ENCODE results near the gene FOXE1.

FOXE1 gene

DNA sequence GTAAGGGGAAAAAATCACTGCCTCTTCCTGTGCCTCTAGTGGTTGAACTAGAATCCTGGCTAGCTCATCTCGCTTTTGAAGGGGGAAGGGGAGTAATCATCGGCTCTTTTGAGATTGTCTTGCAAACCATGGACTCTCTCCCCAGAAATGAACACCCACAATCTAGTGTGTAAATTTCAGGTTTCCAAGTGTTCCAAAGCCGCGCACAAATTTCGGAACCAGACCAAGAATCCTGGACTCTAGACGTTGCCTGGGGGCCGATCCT lies 4.9 kb upstream of the FOXE1 start:
- H3K4me1 ChIP-seq (ENCODE audit: control insufficient read depth, insufficient read depth, low read length, unreplicated experiment) = peaks cover 6% of the 10 kb centered on the region
- H2AFZ ChIP-seq (ENCODE audit: low read length, unreplicated experiment) = no peak overlapping the region
- H3K79me2 ChIP-seq (ENCODE audit: control insufficient read depth, insufficient read depth, low read length, unreplicated experiment) = no peaks in the 10 kb centered on the region
- no peak overlapping the region for H3K27ac ChIP-seq (ENCODE audit: low read depth, low read length)
- peaks cover 80% of the 10 kb centered on the region for H3K27me3 ChIP-seq (ENCODE audit: insufficient read depth, low read length)
- peak overlapping the region; percentile 50 for H3K4me3 ChIP-seq (ENCODE audit: low read depth, low read length)
- no peaks in the 10 kb centered on the region for H3K36me3 ChIP-seq (ENCODE audit: insufficient read depth, low read length)

GRCh38 chr9:97848480-97849237 lies 4.4 kb upstream of the FOXE1 start:
- H3K36me3 ChIP-seq (ENCODE audit: insufficient read depth, low read length) = no peaks in the 10 kb centered on the region
- H3K79me2 ChIP-seq (ENCODE audit: control insufficient read depth, insufficient read depth, low read length, unreplicated experiment) = no peaks in the 10 kb centered on the region
- peak overlapping the region; percentile 32 for H2AFZ ChIP-seq (ENCODE audit: low read length, unreplicated experiment)
- H3K4me1 ChIP-seq (ENCODE audit: control insufficient read depth, insufficient read depth, low read length, unreplicated experiment) = peaks cover 6% of the 10 kb centered on the region
- H3K4me3 ChIP-seq (ENCODE audit: low read depth, low read length) = peak overlapping the region; percentile 50
- no peak overlapping the region for H3K27ac ChIP-seq (ENCODE audit: low read depth, low read length)
- H3K27me3 ChIP-seq (ENCODE audit: insufficient read depth, low read length) = peaks cover 85% of the 10 kb centered on the region

- Histone ChIP-seq H3K27me3 (ENCODE audit: insufficient read depth, low read length) (peaks cover 97% of the 10 kb centered on the region), H3K4me1 (ENCODE audit: control insufficient read depth, insufficient read depth, low read length, unreplicated experiment) (peaks cover 6% of the 10 kb centered on the region), H3K36me3 (ENCODE audit: insufficient read depth, low read length) (no peaks in the 10 kb centered on the region), H3K79me2 (ENCODE audit: control insufficient read depth, insufficient read depth, low read length, unreplicated experiment) (no peaks in the 10 kb centered on the region), H3K4me3 (ENCODE audit: low read depth, low read length) (no peak overlapping the region), H2AFZ (ENCODE audit: low read length, unreplicated experiment) (no peak overlapping the region), H3K27ac (ENCODE audit: low read depth, low read length) (no peak overlapping the region)
These were observed 3.0 kb upstream of the FOXE1 start for GRCh38 chr9:97849980-97850379.

DNA sequence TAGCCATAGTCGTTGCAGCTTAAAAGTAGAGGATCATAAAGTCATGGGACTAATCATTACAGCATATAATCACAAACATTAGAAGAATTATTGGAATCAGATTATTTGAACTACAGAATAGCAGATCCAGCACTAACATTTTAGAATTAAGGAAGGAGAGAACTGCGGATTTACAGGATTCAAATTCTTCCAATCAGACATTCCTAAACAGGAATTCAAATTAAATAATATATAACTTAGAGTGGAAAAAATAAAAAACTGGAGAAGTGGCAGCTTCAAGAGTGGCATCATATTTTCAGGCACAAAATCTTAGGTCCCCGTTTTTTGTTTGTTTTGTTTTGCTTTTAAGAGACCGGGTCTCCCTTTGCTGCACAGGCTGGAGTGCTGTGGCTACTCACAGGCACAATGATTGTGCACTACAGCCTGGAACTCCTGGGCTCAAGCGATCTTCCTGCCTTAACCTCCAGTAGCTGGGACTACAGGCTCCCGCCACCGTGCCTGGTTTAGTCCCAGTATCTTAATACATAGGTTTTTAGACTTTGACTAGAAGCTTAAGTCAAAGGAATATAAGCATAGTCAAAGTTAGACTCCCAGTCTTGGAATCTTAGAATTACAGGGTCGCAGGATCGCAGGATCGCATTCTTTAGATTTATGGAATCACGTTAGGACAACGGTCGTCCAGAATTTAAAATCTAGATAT lies 2.1 kb upstream of the FOXE1 start:
- Histone ChIP-seq H3K4me3 (ENCODE audit: low read depth, low read length) (peak overlapping the region; percentile 59), H3K36me3 (ENCODE audit: insufficient read depth, low read length) (no peaks in the 10 kb centered on the region), H3K4me1 (ENCODE audit: control insufficient read depth, insufficient read depth, low read length, unreplicated experiment) (peaks cover 6% of the 10 kb centered on the region), H2AFZ (ENCODE audit: low read length, unreplicated experiment) (no peak overlapping the region), H3K27ac (ENCODE audit: low read depth, low read length) (no peak overlapping the region), H3K27me3 (ENCODE audit: insufficient read depth, low read length) (peaks cover 99% of the 10 kb centered on the region), H3K79me2 (ENCODE audit: control insufficient read depth, insufficient read depth, low read length, unreplicated experiment) (no peaks in the 10 kb centered on the region)

DNA sequence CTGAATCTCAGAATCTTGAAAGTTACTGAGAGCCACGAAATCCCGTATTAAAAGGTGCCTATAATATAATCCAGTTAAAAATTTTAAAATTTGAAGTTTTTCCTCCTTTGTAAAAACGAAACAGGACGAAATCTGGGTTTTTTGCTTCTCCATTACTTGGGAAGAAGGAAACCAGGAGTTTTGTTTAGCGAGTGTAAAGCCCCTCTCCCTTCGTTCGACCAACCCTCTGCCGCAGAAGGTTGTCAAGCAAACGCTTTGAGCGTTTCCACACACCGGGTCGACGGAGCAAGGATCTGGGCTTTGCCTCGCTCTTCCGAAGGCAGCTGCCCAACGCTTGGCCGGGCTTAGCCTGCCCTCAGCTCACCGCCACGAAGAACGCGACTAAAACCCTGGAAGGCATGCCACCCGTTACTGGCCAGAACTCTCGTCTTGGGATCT lies 1.6 kb upstream of the FOXE1 start:
- H3K36me3 ChIP-seq (ENCODE audit: insufficient read depth, low read length) = no peaks in the 10 kb centered on the region
- H3K4me3 ChIP-seq (ENCODE audit: low read depth, low read length) = peak overlapping the region; percentile 59
- H2AFZ ChIP-seq (ENCODE audit: low read length, unreplicated experiment) = no peak overlapping the region
- no peak overlapping the region for H3K27ac ChIP-seq (ENCODE audit: low read depth, low read length)
- peaks cover 99% of the 10 kb centered on the region for H3K27me3 ChIP-seq (ENCODE audit: insufficient read depth, low read length)
- peaks cover 6% of the 10 kb centered on the region for H3K4me1 ChIP-seq (ENCODE audit: control insufficient read depth, insufficient read depth, low read length, unreplicated experiment)
- no peaks in the 10 kb centered on the region for H3K79me2 ChIP-seq (ENCODE audit: control insufficient read depth, insufficient read depth, low read length, unreplicated experiment)

DNA sequence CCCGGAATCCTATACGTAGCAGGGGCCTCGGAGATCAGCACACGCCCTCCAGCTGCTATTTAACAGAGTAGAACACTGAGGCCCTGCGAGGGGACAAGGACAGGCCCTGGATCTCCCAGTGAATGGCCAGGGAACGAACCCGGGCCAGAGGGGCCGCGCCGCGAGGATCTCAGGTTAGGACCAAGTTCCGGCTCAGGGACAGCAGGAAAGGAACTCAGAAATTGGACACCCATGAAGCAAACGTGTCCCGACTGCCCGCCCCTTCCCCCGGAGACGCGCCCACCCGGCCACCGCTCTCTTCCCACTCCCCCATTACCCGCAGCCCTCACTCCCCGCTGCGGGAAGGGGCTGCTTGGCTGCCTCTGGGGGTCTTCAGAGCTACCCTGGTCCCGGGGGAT lies 1.0 kb upstream of the FOXE1 start:
- H3K27ac ChIP-seq (ENCODE audit: low read depth, low read length) = no peak overlapping the region

DNA sequence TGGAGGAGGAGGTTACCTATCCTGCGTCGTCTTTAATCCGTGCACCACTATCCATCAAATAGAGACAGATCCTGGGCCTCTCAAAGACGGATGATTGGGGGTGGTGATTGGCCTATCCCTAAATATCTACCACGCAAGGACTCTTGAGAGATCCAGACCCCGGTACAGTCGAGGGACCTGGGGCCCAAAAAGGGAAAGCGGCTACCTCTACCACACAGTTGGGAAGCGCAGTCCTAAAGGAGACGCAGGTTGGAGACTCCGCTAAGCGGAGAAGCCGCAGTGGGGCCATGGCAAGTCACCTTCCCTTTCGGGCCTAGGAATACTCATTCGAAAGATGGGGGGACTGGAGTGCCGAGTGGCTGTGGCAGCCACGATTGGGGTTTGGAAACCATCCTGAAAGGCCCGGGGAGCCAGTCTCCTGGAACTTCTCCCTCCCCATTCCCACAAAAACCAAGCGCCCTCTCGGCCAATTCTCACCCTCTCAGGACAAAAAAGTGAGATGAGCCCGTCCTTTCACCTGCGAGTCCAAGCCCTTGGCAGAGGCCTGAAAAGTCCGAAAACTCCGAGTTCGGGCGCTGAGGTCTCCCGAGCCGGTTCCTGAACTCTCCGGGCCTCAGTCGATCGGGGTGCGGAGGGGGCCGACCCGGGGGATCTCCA lies 499 bp upstream of the FOXE1 start:
- Histone ChIP-seq H3K4me1 (ENCODE audit: control insufficient read depth, insufficient read depth, low read length, unreplicated experiment) (peaks cover 6% of the 10 kb centered on the region), H3K36me3 (ENCODE audit: insufficient read depth, low read length) (no peaks in the 10 kb centered on the region), H3K27ac (ENCODE audit: low read depth, low read length) (no peak overlapping the region), H3K4me3 (ENCODE audit: low read depth, low read length) (peak overlapping the region; percentile 35; the same call in 1 of the 2 replicates), H2AFZ (ENCODE audit: low read length, unreplicated experiment) (no peak overlapping the region), H3K79me2 (ENCODE audit: control insufficient read depth, insufficient read depth, low read length, unreplicated experiment) (no peaks in the 10 kb centered on the region), H3K27me3 (ENCODE audit: insufficient read depth, low read length) (peaks cover 99% of the 10 kb centered on the region)

More for the DNA sequence above, 1.0 kb upstream of the FOXE1 start:
- H3K4me3 ChIP-seq (ENCODE audit: low read depth, low read length) = no peak overlapping the region
- H2AFZ ChIP-seq (ENCODE audit: low read length, unreplicated experiment) = no peak overlapping the region
- peaks cover 99% of the 10 kb centered on the region for H3K27me3 ChIP-seq (ENCODE audit: insufficient read depth, low read length)
- H3K36me3 ChIP-seq (ENCODE audit: insufficient read depth, low read length) = no peaks in the 10 kb centered on the region
- peaks cover 6% of the 10 kb centered on the region for H3K4me1 ChIP-seq (ENCODE audit: control insufficient read depth, insufficient read depth, low read length, unreplicated experiment)
- no peaks in the 10 kb centered on the region for H3K79me2 ChIP-seq (ENCODE audit: control insufficient read depth, insufficient read depth, low read length, unreplicated experiment)

- H3K36me3 ChIP-seq (ENCODE audit: insufficient read depth, low read length) = no peaks in the 10 kb centered on the region
- no peak overlapping the region for H2AFZ ChIP-seq (ENCODE audit: low read length, unreplicated experiment)
- H3K4me3 ChIP-seq (ENCODE audit: low read depth, low read length) = peak overlapping the region; percentile 35; the same call in 1 of the 2 replicates
- peaks cover 99% of the 10 kb centered on the region for H3K27me3 ChIP-seq (ENCODE audit: insufficient read depth, low read length)
- no peaks in the 10 kb centered on the region for H3K4me1 ChIP-seq (ENCODE audit: control insufficient read depth, insufficient read depth, low read length, unreplicated experiment)
- no peak overlapping the region for H3K27ac ChIP-seq (ENCODE audit: low read depth, low read length)
- H3K79me2 ChIP-seq (ENCODE audit: control insufficient read depth, insufficient read depth, low read length, unreplicated experiment) = no peaks in the 10 kb centered on the region
These were observed 1.0 kb downstream of the FOXE1 start for GRCh38 chr9:97853844-97854695.

- no peaks in the 10 kb centered on the region for H3K36me3 ChIP-seq (ENCODE audit: insufficient read depth, low read length)
- H3K27ac ChIP-seq (ENCODE audit: low read depth, low read length) = no peak overlapping the region
- no peaks in the 10 kb centered on the region for H3K79me2 ChIP-seq (ENCODE audit: control insufficient read depth, insufficient read depth, low read length, unreplicated experiment)
- H3K27me3 ChIP-seq (ENCODE audit: insufficient read depth, low read length) = peaks cover 99% of the 10 kb centered on the region
- H3K4me1 ChIP-seq (ENCODE audit: control insufficient read depth, insufficient read depth, low read length, unreplicated experiment) = no peaks in the 10 kb centered on the region
- no peak overlapping the region for H3K4me3 ChIP-seq (ENCODE audit: low read depth, low read length)
- H2AFZ ChIP-seq (ENCODE audit: low read length, unreplicated experiment) = no peak overlapping the region
These were observed 1.9 kb downstream of the FOXE1 start for GRCh38 chr9:97854696-97855485.

- Histone ChIP-seq H3K36me3 (ENCODE audit: insufficient read depth, low read length) (no peaks in the 10 kb centered on the region), H3K4me1 (ENCODE audit: control insufficient read depth, insufficient read depth, low read length, unreplicated experiment) (no peaks in the 10 kb centered on the region), H3K27ac (ENCODE audit: low read depth, low read length) (no peak overlapping the region), H3K27me3 (ENCODE audit: insufficient read depth, low read length) (peaks cover 99% of the 10 kb centered on the region), H2AFZ (ENCODE audit: low read length, unreplicated experiment) (no peak overlapping the region), H3K79me2 (ENCODE audit: control insufficient read depth, insufficient read depth, low read length, unreplicated experiment) (no peaks in the 10 kb centered on the region), H3K4me3 (ENCODE audit: low read depth, low read length) (no peak overlapping the region)
These were observed 2.5 kb downstream of the FOXE1 start for GRCh38 chr9:97855486-97855875.
